Measurements from ENCODE around the gene IFT122. TPM values are rescaled to one million over a fixed set of nuclear protein-coding genes. Genes with fewer than 3 reads are reported as not detected.
"Not testable (repeated sequence)": the region's sequence is repeated elsewhere in the genome, so short reads cannot be mapped to it uniquely, and the experiment has no call there.

Gene IFT122
- total RNA-seq, 1 experiment from 2014 or later, result 30.0 TPM

DNA sequence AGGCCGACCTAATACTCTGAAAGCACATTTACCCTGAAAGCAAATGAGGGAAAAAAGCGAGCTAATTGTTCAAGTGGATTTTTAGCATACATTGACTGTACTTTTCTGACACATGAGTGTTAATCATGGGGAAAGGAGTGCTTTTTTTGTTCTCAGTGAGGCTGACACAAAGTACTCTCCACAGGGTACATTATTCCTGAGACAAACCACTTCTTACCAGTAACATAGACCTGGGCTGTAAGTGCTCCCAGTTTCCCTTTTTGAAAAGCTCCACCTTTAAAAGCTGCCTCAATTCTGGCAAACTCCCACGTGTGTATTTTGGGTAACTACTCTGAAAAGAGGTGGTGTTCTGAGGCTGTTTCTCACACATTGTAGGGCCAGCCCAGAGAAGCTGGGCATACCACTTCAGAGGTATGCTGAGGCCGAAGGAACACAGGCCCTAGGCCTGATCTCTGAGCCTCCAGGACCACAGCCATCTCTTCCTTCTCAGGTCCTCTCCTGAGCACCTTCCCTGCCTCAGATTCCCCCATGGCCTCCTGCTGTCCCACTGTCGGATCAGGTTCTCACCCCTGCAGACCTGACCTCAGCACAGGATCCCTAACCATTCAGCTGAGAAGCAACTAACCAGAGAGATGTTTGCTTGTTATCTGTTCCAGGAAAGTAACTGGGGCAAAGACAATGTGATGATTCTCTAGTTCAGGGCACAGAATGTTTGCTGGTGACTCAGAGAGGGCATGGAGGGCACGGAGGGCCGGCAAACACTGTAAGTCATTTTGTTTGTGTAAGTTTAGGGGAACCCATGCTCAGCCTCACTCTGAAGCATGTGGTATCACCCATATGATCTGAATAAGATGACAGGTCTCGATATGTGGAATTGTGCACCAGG is 58.8 kb downstream of the IFT122 start:
- BruUV-seq (replicated peaks); H3K36me3 ChIP-seq (ENCODE audit: control insufficient read depth, insufficient read depth, low read length); H3K9me3 Mint-ChIP-seq (ENCODE audit: unreplicated experiment); H3K9me3 ChIP-seq; H3K4me3 ChIP-seq (ENCODE audit: low read depth, low read length); H3K36me3 Mint-ChIP-seq (ENCODE audit: insufficient read depth, unreplicated experiment); H3K27me3 ChIP-seq (replicated peaks; ENCODE audit: control insufficient read depth, insufficient read depth, low read length); POLR2A ChIA-PET; H3K4me3 Mint-ChIP-seq (ENCODE audit: unreplicated experiment); H3K27ac Mint-ChIP-seq (ENCODE audit: unreplicated experiment); H3K4me1 ChIP-seq; DNase-seq; intact Hi-C loops (cut with micrococcal nuclease; ENCODE audit: unreplicated experiment); H3K27me3 Mint-ChIP-seq (ENCODE audit: insufficient read depth, unreplicated experiment); CTCF ChIA-PET: not testable (repeated sequence)
- H3K4me1 Mint-ChIP-seq (ENCODE audit: low read depth, unreplicated experiment), result peaks cover 11% of the 10 kb centered on the region

DNA sequence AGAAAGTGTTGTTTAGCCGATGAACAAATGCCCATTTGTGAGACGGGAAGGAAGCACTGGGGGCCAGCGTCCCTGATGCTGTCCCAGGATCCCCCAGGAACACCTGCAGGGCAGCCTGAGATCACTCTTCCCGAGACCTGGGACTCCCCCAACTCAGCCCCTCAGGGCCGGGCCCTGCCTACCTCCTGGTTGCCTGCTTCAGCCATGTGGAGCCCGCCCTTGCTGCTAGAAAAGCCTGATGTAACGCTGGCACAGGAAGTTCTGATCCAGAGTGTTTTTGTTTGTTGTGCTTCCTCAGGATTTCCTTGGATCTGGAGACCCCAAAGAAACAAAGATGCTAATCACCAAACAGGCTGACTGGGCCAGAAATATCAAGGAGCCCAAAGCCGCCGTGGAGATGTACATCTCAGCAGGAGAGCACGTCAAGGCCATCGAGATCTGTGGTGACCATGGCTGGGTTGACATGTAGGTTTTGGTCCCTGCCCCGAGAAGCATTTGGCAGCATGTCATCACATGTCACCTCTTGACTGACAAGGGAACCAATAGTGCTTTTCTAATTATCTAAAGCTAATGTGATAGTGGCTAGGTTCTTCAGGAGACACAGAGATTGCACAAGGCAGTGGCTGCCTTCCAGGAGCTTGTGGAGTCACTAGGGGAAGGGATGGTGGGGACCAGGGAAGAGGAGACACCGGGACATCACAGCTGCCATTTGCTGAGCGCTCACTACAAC is 59.7 kb downstream of the IFT122 start:
- H3K4me1 Mint-ChIP-seq (ENCODE audit: low read depth, unreplicated experiment); POLR2A ChIA-PET; H3K9me3 ChIP-seq; BruUV-seq (replicated peaks); CTCF ChIA-PET; H3K4me1 ChIP-seq; intact Hi-C loops (cut with micrococcal nuclease; ENCODE audit: unreplicated experiment); H3K27me3 Mint-ChIP-seq (ENCODE audit: insufficient read depth, unreplicated experiment); H3K36me3 ChIP-seq (ENCODE audit: control insufficient read depth, insufficient read depth, low read length); H3K27me3 ChIP-seq (replicated peaks; ENCODE audit: control insufficient read depth, insufficient read depth, low read length); DNase-seq; H3K9me3 Mint-ChIP-seq (ENCODE audit: unreplicated experiment); H3K4me3 ChIP-seq (ENCODE audit: low read depth, low read length); H3K27ac Mint-ChIP-seq (ENCODE audit: unreplicated experiment); H3K4me3 Mint-ChIP-seq (ENCODE audit: unreplicated experiment); H3K36me3 Mint-ChIP-seq (ENCODE audit: insufficient read depth, unreplicated experiment): not testable (repeated sequence)

DNA sequence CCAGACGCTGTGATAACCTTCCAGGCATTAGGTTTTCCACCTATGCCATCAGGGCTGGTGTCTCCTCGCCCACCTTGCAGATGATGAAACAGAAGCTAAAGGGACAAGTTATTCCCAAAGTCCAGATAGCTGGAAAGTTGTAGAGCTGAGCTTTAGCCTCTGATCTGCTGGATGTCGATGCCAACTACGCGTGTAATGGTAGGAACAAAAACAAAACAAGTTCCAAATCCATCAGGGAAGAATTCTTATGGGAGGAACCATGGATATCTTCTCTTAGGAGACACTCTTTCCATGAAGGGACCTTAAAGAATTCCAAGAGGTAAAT is 60.3 kb downstream of the IFT122 start:
- no peaks in the 10 kb centered on the region for H3K9me3 Mint-ChIP-seq (ENCODE audit: unreplicated experiment)
- Histone ChIP-seq H3K4me1 (peaks cover 5% of the 10 kb centered on the region), H3K4me3 (ENCODE audit: low read depth, low read length) (no peak overlapping the region), H3K36me3 (ENCODE audit: control insufficient read depth, insufficient read depth, low read length) (no peaks in the 10 kb centered on the region; the same call in 1 of the 2 replicates), H3K9me3 (no peaks in the 10 kb centered on the region), H3K27me3 (replicated peaks; ENCODE audit: control insufficient read depth, insufficient read depth, low read length) (no peaks in the 10 kb centered on the region)
- H3K27ac Mint-ChIP-seq (ENCODE audit: unreplicated experiment), result no peak overlapping the region
- intact Hi-C loops (cut with micrococcal nuclease; ENCODE audit: unreplicated experiment), result no loop called here
- POLR2A ChIA-PET, result no interaction called here
- CTCF ChIA-PET, result no interaction called here
- H3K4me1 Mint-ChIP-seq (ENCODE audit: low read depth, unreplicated experiment), result peaks cover 5% of the 10 kb centered on the region
- TF ChIP-seq, protein P1, sequence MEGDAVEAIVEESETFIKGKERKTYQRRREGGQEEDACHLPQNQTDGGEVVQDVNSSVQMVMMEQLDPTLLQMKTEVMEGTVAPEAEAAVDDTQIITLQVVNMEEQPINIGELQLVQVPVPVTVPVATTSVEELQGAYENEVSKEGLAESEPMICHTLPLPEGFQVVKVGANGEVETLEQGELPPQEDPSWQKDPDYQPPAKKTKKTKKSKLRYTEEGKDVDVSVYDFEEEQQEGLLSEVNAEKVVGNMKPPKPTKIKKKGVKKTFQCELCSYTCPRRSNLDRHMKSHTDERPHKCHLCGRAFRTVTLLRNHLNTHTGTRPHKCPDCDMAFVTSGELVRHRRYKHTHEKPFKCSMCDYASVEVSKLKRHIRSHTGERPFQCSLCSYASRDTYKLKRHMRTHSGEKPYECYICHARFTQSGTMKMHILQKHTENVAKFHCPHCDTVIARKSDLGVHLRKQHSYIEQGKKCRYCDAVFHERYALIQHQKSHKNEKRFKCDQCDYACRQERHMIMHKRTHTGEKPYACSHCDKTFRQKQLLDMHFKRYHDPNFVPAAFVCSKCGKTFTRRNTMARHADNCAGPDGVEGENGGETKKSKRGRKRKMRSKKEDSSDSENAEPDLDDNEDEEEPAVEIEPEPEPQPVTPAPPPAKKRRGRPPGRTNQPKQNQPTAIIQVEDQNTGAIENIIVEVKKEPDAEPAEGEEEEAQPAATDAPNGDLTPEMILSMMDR (IDR thresholded peaks at IDR 0.05; ENCODE audit: insufficient read depth in 1 of 2, low read depth in 1 of 2, low read length in 1 of 2, severe bottlenecking in 1 of 2, unreplicated experiment in 1 of 2), result no peak
- no peak for DNase-seq
- BruUV-seq (replicated peaks), result no TSS peak
- H3K4me3 Mint-ChIP-seq (ENCODE audit: unreplicated experiment), result no peak overlapping the region
- H3K27me3 Mint-ChIP-seq (ENCODE audit: insufficient read depth, unreplicated experiment), result no peaks in the 10 kb centered on the region
- H3K36me3 Mint-ChIP-seq (ENCODE audit: insufficient read depth, unreplicated experiment), result no peaks in the 10 kb centered on the region

DNA sequence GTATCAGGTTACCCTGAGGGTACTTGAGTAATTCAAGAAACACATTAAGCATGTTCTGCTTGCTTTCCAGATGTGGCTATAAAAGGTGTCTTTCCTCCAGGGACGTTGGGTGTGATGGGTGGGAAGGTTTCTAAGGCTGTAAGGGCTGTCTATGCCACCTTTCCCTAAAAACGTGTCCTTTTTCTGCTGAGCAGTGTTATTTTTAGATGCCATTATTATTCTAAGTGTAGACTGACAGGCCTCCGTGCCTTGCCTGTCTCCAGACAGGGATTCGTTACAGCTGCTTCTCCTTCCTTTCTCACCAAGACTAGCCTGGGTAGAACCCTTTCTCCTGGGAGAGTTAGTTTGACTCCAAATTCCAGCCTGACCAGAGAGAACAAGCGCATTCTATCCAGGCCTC is 61.6 kb downstream of the IFT122 start:
- ChIA-PET CTCF (interaction anchor here (1.0 kb wide), 1 partner anchor 11 kb away, joined by 4 read pairs; no protein-coding TSS in a partner anchor), POLR2A (no interaction called here)
- no peaks in the 10 kb centered on the region for H3K9me3 Mint-ChIP-seq (ENCODE audit: unreplicated experiment)
- no peaks in the 10 kb centered on the region for H3K27me3 Mint-ChIP-seq (ENCODE audit: insufficient read depth, unreplicated experiment)
- H3K27ac Mint-ChIP-seq (ENCODE audit: unreplicated experiment), result no peak overlapping the region
- Histone ChIP-seq H3K36me3 (ENCODE audit: control insufficient read depth, insufficient read depth, low read length) (no peaks in the 10 kb centered on the region; the same call in 1 of the 2 replicates), H3K9me3 (no peaks in the 10 kb centered on the region), H3K4me1 (peaks cover 11% of the 10 kb centered on the region), H3K27me3 (replicated peaks; ENCODE audit: control insufficient read depth, insufficient read depth, low read length) (no peaks in the 10 kb centered on the region), H3K4me3 (ENCODE audit: low read depth, low read length) (no peak overlapping the region)
- H3K4me1 Mint-ChIP-seq (ENCODE audit: low read depth, unreplicated experiment), result peaks cover 7% of the 10 kb centered on the region
- no peaks in the 10 kb centered on the region for H3K36me3 Mint-ChIP-seq (ENCODE audit: insufficient read depth, unreplicated experiment)
- BruUV-seq (replicated peaks), result no TSS peak
- DNase-seq, result no peak
- intact Hi-C loops (cut with micrococcal nuclease; ENCODE audit: unreplicated experiment), result no loop called here
- TF ChIP-seq, protein P1 (IDR thresholded peaks at IDR 0.05; ENCODE audit: insufficient read depth in 1 of 2, low read depth in 1 of 2, low read length in 1 of 2, severe bottlenecking in 1 of 2, unreplicated experiment in 1 of 2), result no peak
- H3K4me3 Mint-ChIP-seq (ENCODE audit: unreplicated experiment), result no peak overlapping the region
